ENCODE results near the gene STPG2.

Gene STPG2

GRCh38 chr4:98150092-98150761, 7.0 kb upstream of the STPG2 start:
- Histone ChIP-seq H3K4me3 (replicated peaks; ENCODE audit: low read depth, low read length) (no peak overlapping the region), H3K36me3 (ENCODE audit: control insufficient read depth, insufficient read depth, low read length) (no peaks in the 10 kb centered on the region), H3K27me3 (replicated peaks; ENCODE audit: control insufficient read depth, insufficient read depth, low read length) (no peaks in the 10 kb centered on the region)
- TF ChIP-seq, protein P1, sequence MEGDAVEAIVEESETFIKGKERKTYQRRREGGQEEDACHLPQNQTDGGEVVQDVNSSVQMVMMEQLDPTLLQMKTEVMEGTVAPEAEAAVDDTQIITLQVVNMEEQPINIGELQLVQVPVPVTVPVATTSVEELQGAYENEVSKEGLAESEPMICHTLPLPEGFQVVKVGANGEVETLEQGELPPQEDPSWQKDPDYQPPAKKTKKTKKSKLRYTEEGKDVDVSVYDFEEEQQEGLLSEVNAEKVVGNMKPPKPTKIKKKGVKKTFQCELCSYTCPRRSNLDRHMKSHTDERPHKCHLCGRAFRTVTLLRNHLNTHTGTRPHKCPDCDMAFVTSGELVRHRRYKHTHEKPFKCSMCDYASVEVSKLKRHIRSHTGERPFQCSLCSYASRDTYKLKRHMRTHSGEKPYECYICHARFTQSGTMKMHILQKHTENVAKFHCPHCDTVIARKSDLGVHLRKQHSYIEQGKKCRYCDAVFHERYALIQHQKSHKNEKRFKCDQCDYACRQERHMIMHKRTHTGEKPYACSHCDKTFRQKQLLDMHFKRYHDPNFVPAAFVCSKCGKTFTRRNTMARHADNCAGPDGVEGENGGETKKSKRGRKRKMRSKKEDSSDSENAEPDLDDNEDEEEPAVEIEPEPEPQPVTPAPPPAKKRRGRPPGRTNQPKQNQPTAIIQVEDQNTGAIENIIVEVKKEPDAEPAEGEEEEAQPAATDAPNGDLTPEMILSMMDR (IDR thresholded peaks at IDR 0.05; ENCODE audit: insufficient read depth, low read length, poor library complexity, severe bottlenecking), result no peak
- no peak for DNase-seq (ENCODE audit: extremely low read depth, insufficient read length)

GRCh38 chr4:98148856-98149255, 5.6 kb upstream of the STPG2 start:
- no peak for DNase-seq (ENCODE audit: extremely low read depth, insufficient read length)
- no peaks in the 10 kb centered on the region for H3K27me3 ChIP-seq (replicated peaks; ENCODE audit: control insufficient read depth, insufficient read depth, low read length)
- no peaks in the 10 kb centered on the region for H3K36me3 ChIP-seq (ENCODE audit: control insufficient read depth, insufficient read depth, low read length)
- H3K4me3 ChIP-seq (replicated peaks; ENCODE audit: low read depth, low read length), result no peak overlapping the region
- TF ChIP-seq, protein P1 (IDR thresholded peaks at IDR 0.05; ENCODE audit: insufficient read depth, low read length, poor library complexity, severe bottlenecking), result no peak

- no peaks in the 10 kb centered on the region for H3K27me3 ChIP-seq (replicated peaks; ENCODE audit: control insufficient read depth, insufficient read depth, low read length)
- no peak overlapping the region for H3K4me3 ChIP-seq (replicated peaks; ENCODE audit: low read depth, low read length)
- no peaks in the 10 kb centered on the region for H3K36me3 ChIP-seq (ENCODE audit: control insufficient read depth, insufficient read depth, low read length)
- no peak for DNase-seq (ENCODE audit: extremely low read depth, insufficient read length)
- TF ChIP-seq, protein P1 (IDR thresholded peaks at IDR 0.05; ENCODE audit: insufficient read depth, low read length, poor library complexity, severe bottlenecking), result no peak
Measured at GRCh38 chr4:98126141-98126540, 17.1 kb downstream of the STPG2 start.

- Histone ChIP-seq H3K4me3 (replicated peaks; ENCODE audit: low read depth, low read length) (no peak overlapping the region), H3K36me3 (ENCODE audit: control insufficient read depth, insufficient read depth, low read length) (no peaks in the 10 kb centered on the region), H3K27me3 (replicated peaks; ENCODE audit: control insufficient read depth, insufficient read depth, low read length) (no peaks in the 10 kb centered on the region)
- TF ChIP-seq, protein P1 (IDR thresholded peaks at IDR 0.05; ENCODE audit: insufficient read depth, low read length, poor library complexity, severe bottlenecking), result no peak
- DNase-seq (ENCODE audit: extremely low read depth, insufficient read length), result no peak
Measured at GRCh38 chr4:98125585-98125984, 17.7 kb downstream of the STPG2 start.

- DNase-seq (ENCODE audit: extremely low read depth, insufficient read length), result no peak
- Histone ChIP-seq H3K27me3 (replicated peaks; ENCODE audit: control insufficient read depth, insufficient read depth, low read length) (no peaks in the 10 kb centered on the region), H3K36me3 (ENCODE audit: control insufficient read depth, insufficient read depth, low read length) (no peaks in the 10 kb centered on the region), H3K4me3 (replicated peaks; ENCODE audit: low read depth, low read length) (no peak overlapping the region)
- TF ChIP-seq, protein P1 (IDR thresholded peaks at IDR 0.05; ENCODE audit: insufficient read depth, low read length, poor library complexity, severe bottlenecking), result no peak
Measured at GRCh38 chr4:98117363-98117762, 25.9 kb downstream of the STPG2 start.

- no peaks in the 10 kb centered on the region for H3K36me3 ChIP-seq (ENCODE audit: control insufficient read depth, insufficient read depth, low read length)
- TF ChIP-seq, protein P1 (IDR thresholded peaks at IDR 0.05; ENCODE audit: insufficient read depth, low read length, poor library complexity, severe bottlenecking), result peak; percentile 22
- no peaks in the 10 kb centered on the region for H3K27me3 ChIP-seq (replicated peaks; ENCODE audit: control insufficient read depth, insufficient read depth, low read length)
- H3K4me3 ChIP-seq (replicated peaks; ENCODE audit: low read depth, low read length), result no peak overlapping the region
- DNase-seq (ENCODE audit: extremely low read depth, insufficient read length), result no peak
Measured at GRCh38 chr4:98113012-98113411, 30.3 kb downstream of the STPG2 start.

Data from GM06990 (cell line).